COLO668 (cell line): ENCODE results near the gene SETX.

Source experiments
- DNase-seq: peaks from one replicate; lab custom pipeline; 2025; ENCODE audit not compliant: unreplicated experiment; lab: John Stamatoyannopoulos, UW

The SETX gene

DNA sequence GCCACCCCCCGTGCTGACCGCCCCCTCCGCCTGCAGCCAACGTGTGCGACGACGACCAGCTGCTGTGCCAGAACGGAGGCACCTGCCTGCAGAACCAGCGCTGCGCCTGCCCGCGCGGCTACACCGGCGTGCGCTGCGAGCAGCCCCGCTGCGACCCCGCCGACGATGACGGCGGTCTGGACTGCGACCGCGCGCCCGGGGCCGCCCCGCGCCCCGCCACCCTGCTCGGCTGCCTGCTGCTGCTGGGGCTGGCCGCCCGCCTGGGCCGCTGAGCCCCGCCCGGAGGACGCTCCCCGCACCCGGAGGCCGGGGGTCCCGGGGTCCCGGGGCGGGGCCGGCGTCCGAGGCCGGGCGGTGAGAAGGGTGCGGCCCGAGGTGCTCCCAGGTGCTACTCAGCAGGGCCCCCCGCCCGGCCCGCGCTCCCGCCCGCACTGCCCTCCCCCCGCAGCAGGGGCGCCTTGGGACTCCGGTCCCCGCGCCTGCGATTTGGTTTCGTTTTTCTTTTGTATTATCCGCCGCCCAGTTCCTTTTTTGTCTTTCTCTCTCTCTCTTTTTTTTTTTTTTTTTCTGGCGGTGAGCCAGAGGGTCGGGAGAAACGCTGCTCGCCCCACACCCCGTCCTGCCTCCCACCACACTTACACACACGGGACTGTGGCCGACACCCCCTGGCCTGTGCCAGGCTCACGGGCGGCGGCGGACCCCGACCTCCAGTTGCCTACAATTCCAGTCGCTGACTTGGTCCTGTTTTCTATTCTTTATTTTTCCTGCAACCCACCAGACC lies 112.8 kb downstream of the SETX start:
- peak; percentile 45 for DNase-seq

DNA sequence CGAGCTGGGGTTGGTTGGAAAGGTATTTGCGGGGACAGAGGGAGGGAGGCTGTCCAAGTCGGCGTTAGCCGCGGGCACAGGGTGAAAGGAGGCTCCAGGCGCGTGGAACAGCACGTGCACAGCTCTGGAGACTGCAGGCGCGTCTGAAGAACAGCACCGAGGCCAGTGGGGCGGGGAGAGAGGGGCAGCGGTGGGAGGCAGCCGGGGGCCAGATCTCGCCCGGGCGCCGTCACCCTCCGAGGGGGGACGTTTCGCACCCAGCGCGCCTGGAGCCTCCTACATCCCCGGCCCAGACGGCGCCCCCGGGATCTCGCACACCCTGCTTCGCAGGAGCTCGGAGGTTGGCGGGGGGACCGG lies 113.3 kb downstream of the SETX start:
- no peak for DNase-seq

DNA sequence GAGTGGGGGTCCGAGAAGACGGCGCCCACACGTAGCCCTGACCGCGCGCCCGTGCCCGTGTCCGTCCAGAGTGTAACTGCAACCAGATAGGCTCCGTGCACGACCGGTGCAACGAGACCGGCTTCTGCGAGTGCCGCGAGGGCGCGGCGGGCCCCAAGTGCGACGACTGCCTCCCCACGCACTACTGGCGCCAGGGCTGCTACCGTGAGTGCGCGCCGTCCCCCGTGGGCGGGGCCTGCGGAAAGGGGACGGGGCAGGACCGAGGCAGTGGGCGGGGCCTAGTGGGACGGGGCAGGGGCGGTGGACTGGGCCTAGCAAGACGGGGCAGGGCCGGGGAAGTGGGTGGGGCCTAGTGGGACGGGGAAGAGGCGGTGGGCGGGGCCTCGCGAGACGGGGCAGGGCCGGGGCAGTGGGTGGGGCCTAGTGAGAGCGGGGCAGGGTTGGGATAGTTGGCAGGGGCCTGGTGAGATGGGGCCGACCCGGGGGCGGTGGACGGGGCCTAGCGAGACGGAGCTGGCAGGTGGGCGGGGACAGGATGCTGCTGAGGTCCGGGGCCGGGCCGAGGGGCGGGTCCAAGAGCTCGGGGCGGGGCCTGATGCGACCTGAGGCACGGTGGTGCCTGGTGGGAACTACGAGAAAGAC lies 113.8 kb downstream of the SETX start:
- peak; percentile 86 for DNase-seq

- no peak for DNase-seq
Observed at GRCh38 chr9:132239999-132240840, 114.6 kb downstream of the SETX start.

GRCh38 chr9:132239518-132239917 lies 115.3 kb downstream of the SETX start:
- DNase-seq: no peak

GRCh38 chr9:132238992-132239391 lies 115.8 kb downstream of the SETX start:
- DNase-seq: peak; percentile 20

GRCh38 chr9:132238026-132238972 lies 116.5 kb downstream of the SETX start:
- no peak for DNase-seq

DNA sequence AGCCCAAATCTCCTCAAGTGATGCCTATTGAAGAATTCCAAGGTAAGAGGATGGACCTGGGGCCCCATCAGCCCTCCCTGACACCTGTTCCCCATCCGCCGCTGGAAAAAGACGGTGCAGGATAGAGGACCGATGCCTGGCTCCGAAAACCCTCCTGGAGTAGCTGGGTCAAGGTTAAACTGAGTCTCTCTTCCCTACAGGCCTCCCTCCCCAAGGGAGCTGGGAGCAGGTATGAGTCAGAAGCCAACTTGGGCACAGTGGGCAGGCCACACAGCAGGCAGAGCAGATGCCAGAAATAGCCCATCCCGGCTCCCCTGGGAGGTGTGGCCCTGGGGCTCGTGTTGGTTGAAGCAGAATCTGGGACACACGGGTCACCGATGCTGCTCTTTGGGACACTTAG lies 117.3 kb downstream of the SETX start:
- no peak for DNase-seq

DNA sequence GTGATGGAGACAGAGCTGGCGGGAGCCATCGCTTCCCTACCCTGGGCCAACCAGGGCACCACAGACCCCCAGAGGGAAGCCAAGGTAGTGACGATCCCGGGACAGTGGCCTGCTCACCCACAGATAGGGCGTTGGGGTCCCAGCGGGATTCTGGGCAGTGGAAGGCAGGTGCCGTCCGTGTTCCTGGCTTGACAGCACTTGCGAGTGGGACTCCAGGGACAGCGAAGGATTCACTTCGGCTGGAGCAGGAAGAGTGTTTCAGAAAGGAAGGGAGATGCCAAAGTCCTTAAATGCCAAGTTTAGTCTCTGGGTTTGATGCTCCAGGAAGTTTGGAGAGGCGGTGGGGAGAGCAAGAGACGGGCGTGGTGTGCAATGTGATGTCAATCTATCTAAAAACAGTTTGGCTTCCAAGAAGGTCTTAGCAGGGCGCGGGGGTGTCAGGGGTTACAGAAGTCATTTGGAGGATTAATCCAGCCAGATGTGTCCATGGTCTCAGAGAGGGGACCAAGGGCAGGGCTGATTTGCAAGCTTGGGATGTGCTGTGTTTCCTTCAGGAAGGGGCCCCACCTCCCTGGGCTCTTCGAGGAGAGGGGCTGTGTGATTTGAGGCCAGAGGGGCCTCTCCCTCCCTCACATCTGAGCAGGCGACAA lies 118.0 kb downstream of the SETX start:
- DNase-seq: no peak

- DNase-seq: peak; percentile 79
Observed at GRCh38 chr9:132235894-132236661, 118.7 kb downstream of the SETX start.

DNA sequence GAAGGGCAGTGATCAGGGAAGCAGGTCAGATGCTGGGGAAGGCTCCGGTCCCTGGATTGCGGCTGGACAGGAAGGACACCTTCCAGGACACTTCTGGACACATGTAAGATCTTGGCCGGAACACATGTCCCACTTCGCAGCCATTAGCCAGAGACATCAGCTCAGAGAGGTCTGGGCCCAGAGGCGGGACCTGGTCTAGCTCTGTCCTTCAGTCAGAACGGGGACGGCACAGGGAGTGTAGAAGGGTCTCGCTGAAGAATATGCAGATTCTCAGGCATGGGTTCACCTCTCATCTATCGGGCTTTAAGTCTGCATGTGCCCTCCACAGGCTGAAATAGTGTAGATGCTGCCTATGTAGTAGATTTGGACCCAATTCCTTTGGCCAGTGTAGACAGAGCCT lies 119.7 kb downstream of the SETX start:
- DNase-seq: no peak

GRCh38 chr9:132234535-132234934 lies 120.3 kb downstream of the SETX start:
- no peak for DNase-seq

DNA sequence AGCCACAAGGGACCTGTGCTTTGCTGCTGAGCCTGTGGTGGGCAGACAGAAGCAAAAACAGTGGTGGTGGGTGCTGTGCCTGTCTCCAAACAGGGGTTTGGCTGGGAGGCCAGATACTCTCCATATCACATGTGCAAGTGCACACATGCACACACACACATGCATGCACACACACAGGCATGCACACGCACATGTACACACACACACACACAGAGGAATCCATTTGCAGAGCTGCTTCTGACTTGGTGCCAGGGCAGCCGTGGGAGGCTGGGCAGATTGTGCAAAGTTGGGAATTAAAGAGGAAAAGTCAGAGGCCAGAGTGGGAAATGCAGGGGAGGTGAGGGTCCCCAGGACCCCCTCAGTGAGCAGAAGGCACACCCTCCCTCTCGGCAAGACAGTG lies 121.6 kb downstream of the SETX start:
- no peak for DNase-seq

DNA sequence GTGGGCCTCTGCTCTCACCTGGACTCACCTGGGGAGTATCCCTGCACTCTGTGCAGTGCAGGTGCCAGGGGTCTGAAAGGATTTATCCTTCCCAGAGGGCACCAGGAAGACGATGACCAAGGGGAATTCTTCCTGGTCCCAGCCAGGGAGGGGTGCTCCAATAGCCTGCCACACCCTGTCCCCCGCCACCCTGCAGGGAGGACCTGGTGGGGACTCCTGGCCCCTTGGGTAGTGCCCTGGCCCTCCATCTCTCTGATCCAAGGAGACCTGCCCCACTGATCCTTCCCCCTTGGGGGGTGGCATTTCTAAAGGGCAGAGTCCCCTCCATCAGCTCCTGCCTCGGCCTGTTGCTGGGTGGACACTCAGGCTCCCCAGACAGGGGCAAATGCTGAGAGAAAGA lies 122.3 kb downstream of the SETX start:
- DNase-seq: no peak

GRCh38 chr9:132231019-132231701 lies 123.6 kb downstream of the SETX start:
- no peak for DNase-seq

GRCh38 chr9:132230605-132231004 lies 124.2 kb downstream of the SETX start:
- DNase-seq: no peak

DNA sequence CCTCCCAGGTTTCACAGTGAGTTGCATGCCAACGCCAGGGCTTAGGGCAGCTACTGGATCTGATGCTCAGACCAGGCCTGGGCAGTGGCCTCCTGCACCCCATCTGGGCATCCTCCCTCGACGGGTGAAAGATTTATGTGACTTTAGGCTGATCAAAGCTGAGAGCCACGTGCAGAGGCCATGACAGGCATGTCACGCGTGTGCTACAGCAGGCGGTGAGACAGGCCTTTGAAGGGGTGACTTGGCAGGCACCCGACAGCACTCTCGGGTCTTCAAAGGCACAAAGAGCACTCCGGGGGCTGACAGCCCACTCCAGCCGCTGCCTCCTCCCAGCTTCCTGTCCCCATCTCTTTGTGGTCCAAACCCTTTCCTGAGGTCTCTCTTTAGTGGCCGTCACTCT lies 126.7 kb downstream of the SETX start:
- no peak for DNase-seq

DNA sequence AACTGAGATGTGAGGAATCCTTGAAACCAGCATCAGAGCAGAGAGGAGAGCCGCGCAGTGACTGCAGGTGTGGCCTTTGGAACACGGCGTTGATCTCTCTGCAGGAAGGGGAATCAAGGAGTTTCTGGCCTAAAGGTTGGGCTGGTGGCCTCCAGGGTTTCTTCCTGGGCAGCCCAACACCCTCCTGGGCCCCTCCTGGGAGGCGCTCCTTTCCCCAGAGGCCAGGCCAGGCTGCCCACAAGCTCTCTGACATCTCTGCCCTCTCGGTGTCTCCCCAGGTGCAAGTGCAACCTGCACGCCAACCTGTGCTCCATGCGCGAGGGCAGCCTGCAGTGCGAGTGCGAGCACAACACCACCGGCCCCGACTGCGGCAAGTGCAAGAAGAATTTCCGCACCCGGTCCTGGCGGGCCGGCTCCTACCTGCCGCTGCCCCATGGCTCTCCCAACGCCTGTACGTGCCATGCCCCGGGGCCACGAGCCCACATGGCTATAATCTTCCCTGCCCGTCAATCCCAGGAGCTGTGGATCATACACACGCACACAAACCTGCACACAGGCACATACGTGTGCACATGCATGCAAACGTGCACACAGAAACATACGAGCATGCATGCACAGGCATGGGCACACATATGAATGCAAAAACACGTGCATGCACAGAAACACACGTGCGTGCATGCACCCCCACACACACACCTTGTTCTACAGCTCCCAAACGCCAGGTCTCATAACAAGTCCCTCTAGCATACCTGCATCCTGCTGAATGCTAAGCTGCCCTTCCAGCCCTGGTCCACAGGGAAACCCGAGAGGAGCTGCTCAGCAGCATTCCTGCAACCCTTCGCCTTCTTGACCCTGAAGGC lies 128.0 kb downstream of the SETX start:
- DNase-seq: no peak
